GM19467 (cell line): ENCODE results near the gene PCTP.

Experiments used
- ATAC-seq: cut with Tn5 transposase; IDR thresholded peaks from one replicate; pipeline ENCODE4 v1.9.1; 2021; ENCODE audit warnings: mild to moderate bottlenecking, moderate library complexity; ENCODE audit not compliant: unreplicated experiment

PCTP gene

DNA sequence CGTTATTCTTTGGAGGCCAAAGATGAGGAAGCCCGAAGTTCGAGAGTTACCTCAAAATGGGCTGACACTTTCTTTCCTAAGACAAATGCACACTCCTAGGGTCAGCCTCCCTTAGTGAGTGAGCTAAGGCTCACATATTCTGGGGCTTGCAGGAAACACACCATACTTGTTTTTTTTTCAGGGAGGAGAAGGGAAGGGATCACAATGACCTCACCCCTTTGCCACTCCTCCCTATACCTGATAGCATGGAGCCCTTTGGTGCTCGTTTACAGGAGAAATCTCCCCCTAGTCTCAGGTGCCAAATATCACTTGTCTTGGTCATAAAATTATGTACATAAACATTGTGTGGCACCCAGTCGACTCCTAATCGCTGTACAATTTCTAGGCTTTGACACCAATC, 23.6 kb upstream of the PCTP start:
- ATAC-seq: no peak

DNA sequence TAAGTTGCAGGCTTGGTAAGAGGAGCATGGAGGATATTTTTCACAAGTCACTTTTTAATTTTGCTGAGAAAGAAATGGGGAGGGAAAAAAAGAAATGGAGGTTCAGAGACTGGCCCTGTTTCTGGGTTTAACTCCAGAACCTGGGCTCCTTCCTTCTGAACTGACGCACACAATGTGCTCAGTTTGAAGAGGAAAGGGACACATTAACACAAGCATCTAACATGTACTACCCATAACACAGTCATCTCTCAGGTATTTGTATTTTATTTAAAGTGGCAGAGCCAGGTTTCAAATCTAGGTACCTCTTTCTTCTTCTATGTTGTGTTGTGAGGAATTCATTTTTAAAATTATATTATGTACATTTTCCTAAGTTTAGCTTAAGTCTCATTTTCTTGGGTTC, 22.9 kb upstream of the PCTP start:
- ATAC-seq: no peak

DNA sequence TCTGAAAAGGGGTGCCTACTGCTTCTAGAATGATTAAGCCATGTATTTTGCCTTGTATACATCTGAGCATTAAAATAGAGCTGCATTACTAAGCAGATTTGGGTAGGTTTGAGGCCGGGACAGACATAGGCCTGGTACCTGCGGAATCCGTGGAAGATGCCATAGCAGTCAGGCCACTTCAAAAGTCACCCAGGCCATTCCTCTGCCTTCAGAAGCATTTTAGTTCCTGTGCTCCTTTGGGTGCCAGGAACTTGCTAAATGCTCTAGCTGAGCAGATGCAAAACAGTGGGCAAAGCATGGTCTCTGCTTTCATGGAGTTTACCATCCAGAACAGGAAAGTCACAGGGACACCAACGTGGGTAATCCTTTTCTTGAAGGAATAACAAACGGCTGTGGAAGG, 22.5 kb upstream of the PCTP start:
- no peak for ATAC-seq

GRCh38 chr17:55728833-55729232, 22.0 kb upstream of the PCTP start:
- no peak for ATAC-seq

DNA sequence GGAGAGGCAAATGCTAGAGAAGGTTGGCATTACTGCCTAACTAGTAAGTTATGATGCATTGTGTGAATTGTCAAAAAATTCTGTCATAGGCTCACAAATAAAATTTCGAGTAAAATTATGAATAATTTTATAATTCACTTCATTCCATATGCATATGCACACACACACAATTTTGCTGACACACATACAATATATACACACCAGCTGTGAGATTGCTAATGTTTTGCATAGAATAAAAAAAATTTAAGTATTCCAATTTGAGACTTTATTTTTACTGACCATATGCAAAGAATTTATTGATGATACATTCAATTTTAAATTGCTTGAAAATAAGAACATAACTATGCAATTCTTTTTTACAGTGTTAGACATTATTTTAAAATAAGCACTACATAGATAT, 21.4 kb upstream of the PCTP start:
- ATAC-seq: no peak

DNA sequence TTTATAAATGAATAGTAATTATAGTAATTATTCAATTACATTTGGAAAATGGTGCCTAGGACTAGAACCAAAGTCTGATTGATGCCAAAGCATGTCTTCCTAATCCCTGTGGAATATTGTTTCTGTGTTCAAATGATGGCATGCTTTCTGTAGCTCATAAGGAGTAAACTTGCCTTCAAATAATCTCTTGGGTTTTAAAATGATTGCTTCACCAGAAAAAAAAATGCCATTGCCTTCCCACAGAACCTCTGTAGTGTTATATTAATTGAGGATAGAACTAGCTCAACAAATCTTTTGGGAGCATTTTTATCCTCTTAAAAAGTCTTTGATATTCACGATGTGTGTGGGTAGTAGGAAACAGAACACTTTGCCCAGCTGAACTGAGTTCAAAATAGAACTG, 20.5 kb upstream of the PCTP start:
- no peak for ATAC-seq

DNA sequence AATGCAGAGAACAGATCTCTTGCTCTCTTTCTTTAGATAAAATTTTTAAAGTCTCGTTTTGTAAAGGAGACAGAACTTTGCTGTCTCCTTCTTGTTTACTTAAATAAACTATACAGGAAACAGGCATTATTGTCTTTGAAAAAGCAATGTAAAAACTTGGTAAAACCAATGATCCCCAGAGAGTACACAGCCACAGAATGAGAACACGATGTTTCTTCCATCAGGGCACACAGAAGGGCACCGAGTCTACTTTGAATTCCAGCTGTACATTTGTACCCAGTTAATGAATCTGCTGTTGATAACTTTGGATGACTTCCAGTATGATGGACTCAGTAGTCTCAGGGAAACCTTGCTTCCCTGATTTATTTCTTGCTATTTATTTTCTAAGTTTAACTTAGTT, 20.0 kb upstream of the PCTP start:
- ATAC-seq: no peak

DNA sequence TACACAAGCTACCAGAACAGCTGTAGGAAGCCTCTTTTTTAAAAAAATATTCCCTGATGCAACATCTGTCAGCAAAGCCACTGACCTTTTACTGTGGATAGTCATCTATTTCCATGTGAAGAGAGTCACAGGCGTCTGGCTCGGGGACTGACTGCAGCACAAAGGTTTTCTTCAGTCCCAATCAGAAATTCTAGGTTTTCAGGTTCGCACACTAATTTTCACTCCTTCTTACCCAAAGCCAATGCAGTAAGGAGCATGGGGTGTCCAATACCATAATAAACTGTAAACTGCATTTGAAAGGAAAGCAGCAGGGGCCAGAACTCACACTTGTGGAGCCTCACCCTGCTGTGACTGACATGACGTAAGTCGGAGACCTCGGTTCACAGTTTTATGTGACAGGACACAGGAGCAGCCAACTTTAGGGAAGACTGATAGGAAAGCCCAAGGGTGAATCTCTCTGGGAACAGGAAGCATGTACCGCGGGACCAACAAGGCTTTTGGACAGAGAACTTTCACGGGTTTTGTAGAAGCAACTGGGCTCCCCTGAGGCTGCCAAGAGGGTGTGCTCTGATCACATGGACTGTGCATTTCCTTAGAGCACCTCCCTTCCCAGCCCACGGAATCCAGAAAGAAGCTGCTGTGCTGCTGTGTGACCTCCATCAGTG, 19.1 kb upstream of the PCTP start:
- ATAC-seq: no peak

- ATAC-seq: no peak
These were observed 16.6 kb upstream of the PCTP start for GRCh38 chr17:55734128-55734781.

DNA sequence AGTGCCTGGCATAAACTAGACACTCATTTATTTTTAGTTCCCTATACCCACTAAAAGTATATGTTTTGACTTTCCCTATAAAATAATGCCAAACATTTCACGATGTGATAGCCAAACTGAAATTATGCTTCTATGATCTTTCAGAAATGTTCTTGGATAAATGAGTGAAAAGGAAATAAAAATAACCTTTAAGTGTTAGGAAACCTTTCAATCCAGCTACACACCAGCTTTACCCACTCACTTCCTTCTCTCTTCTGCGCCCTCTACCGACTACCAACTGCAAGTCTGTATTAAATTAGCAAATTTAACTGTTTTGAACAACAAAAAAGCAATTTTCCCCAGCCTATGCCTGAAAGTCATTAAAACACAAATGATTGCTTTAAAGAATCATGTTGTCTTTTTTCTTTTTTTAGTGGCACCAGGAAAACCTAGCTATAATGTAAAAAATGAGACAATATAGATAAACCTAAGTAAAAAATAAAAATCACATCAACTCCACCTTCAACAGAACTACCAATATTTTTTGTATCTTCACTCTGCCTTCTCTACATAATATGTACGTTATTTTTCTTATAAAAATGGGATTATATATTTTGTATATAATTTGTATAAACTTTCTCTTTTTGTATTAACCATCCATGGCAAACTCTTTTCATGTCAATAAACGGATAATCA, 15.0 kb upstream of the PCTP start:
- no peak for ATAC-seq

- ATAC-seq: no peak
These were observed 12.8 kb upstream of the PCTP start for GRCh38 chr17:55737976-55738501.

DNA sequence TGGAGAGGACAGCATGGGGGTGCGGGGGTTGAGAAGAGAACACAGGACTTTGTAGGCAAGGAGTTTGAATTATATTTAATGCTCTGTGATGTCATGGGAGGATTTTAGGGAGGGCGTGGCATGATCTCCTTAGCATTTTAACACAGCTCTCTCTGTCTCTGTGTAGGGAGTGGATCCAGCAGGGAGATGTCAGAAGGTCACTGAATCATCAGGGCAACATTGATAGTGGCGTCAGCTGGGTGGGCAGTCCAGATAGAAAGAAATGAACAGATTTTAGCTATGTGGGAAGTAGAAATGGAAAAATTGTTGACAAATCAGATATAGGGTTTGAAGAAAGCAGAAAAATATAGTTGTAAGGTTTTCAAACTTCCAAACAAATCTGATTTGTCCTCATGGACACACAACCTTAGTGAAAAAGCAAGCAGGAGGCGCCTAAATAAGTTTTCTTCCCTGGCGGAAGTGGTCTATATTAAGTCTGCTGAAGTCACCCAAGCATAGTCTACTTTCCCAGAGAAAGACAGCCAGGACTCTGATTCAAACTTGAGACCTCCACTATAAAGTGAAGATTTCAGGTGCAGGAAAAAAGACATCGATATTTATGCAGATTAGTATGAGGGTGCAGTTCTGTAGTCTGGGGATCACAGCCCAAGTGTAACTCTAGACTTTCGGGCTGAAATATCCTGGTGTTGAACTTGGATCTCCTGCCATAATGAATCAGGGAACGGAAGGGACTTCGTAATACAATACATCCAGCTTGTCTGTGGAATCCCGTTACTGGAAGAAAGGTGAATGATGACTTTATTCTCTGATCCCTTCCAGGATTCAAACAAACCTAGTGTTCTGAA, 10.1 kb upstream of the PCTP start:
- ATAC-seq: no peak

- ATAC-seq: no peak
These were observed 9.5 kb upstream of the PCTP start for GRCh38 chr17:55741356-55741700.

DNA sequence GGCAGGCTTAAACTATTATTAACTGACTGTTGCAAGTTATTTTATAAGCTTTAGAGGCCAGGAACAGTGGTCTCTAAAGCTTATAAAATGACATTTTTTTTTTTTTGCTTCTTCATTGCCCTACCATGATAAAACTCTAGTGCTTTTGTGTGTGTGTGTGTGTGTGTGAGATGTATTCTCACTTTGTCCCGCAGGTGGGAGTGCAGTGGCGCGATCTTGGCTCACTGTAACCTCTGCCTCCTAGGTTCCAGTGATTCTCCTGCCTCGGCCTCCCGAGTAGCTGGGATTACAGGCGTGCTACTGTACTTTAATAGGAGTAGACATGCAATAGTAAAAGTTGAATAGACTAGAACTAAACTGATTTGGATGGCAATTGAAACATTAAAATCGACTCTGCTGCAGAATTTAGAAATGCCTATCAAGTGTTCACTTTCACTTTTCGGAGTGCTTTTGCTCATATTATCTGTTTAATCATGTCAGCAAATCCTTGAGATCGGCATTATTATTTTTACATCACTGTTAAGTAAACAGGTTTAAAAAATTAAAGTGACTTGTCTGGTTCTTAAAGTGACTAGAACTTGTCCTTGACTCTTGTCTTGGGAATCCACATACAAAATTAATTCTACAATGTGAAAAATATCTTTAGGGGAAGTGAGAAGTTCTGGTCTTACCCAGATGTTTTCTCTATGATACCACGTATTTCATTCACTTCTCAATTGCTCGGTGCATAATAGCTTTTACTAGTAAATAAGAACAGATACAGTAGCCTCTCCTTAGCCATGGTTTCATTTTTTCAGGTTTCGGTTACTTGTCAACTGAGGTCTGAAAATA, 8.4 kb upstream of the PCTP start:
- no peak for ATAC-seq

DNA sequence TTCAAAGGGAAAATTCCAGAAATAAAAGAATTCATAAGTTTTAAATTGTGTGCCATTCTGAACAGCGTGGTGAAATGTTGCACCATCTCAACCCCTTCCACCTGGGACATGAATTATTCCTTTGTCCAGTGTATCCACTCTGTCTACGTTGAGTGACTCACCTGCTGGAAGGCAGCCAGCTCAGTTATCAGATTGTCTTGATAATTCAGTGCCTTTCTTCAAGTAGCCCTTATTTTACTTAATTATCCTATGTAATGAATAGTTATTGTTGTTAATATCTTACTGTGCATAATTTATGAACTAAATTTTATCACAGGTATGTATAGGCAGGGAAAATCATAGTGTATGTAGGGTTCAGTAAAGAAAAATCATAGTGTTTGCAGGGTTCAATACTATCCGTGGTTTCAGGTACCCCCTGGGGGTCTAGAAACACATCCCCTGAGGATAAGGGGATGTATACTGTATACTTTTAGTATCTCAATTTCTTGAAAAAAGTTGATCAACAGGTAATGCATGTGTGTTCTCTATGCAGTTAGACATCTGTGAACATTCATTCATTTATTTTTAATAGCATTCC, 7.7 kb upstream of the PCTP start:
- ATAC-seq: no peak

GRCh38 chr17:55745258-55745657, 5.6 kb upstream of the PCTP start:
- no peak for ATAC-seq

- ATAC-seq: no peak
These were observed 4.4 kb upstream of the PCTP start for GRCh38 chr17:55746466-55746865.

GRCh38 chr17:55747209-55747608, 3.6 kb upstream of the PCTP start:
- no peak for ATAC-seq

DNA sequence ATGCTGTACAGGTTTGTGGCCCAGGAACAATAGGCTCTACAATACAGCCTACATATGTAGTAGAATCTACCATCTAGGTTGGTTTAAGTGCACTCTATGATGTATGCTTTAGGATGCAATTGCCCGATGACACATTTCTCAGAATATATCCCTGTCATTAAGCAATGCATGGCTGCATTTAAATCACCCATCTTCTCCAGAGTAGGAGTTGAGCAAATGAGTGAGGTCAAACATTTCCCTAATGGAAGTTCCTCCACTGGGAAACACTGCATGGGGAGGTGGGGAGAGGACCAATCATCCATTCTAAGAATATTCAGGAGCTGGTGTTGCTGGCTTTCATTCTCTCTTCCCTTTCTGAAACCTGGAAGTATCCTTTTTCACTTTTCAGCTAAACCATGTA, 2.0 kb upstream of the PCTP start:
- no peak for ATAC-seq

DNA sequence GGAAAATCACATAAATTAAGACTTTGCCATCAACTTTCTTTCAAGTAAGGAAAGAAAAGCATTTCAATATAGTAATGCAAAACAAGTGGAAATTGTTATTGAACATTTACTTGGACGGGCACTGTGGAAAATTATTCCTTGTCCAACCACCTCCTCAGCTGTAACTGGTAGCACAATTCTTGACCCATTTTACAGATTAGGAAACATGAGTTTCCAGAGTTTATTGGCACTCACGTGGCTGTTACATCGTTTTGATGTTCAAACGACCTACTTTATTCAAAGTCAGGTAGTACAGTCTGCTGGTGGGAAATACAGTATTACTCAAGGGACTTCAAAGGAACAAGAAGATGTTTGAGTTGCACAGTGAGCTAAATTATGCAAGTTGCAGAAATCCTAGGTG, 866 bp upstream of the PCTP start:
- no peak for ATAC-seq
